ENCODE data around the gene CA10.

Gene CA10

DNA sequence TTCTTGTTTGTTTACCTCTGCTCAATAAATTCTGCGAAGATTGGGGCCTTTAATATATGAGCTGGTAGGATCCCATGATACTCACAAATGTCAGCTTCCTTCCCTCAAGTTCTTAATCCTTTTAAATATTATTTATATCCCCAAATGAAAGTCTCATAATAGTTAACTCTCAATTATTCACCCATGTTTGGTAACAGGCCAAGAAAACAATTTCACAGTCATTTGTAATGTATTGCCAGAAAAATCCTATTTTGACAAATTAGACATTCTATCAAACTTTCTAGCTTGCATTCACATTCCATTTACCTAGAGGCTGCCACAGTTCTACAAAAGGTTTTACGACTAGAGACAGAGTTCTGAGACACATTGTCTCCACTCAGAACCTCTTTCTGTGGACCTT is 457.0 kb downstream of the CA10 start:
- no peak for FAIRE-seq
- DNase-seq (ENCODE audit: insufficient read length, low spot score), result no peak

DNA sequence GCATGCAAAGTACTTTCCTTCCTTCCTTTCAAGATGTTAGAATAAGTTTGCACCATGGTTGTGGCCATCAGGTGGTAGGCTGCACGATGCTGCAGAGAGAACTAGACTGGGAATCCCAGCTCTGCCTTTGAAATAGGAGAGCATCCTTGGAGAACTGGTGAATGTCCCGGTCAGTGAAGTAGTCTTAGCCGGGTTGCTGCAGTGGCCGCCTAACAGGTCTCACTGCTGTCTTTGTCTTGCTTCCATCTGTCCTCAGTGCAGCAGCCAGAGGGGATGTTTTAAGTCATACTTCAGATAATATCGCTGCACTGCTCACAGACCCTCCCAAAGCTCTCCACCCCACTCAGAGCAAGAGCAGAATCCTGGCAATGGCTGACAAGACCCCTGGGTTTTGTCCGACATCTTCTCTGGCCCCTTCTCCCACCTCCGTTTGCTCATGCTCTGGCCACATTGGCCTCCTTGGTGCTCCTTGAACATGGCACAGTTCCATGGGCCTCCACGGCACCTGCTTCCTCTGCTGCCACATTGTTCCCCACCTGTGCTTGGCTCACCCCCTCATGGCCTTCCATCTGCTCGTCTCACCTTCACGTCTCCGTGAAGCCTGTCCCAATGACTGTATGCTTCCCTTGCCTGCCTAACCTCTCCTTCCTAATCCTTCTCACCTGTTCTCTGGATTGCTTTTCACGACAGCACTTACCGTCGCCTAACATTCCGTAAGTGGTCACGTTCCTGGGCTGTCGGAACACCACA is 458.3 kb downstream of the CA10 start:
- no peak for DNase-seq (ENCODE audit: insufficient read length, low spot score)
- no peak for FAIRE-seq

GRCh38 chr17:51699303-51699702 is 459.2 kb downstream of the CA10 start:
- DNase-seq (ENCODE audit: insufficient read length, low spot score), result no peak
- FAIRE-seq, result no peak

DNA sequence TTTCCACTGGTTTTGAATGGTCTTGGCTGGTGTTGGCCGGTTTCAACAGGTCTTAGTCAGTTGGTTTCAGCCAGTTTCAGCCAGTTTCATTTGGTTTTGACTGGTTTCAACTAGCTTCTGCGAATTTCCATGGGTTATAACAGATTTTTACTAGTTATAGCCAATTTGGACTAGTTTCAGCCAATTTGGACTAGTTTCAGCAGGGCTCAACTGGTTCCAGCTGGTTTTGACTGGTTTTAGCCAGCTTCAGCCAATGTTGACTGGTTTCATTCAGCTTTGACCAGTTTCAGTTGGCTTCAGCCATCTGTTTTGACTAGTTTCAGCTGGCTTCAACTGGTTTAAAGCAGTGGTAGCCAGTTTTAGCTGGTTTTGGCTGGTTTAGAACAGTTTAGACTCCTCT is 465.6 kb downstream of the CA10 start:
- DNase-seq (ENCODE audit: insufficient read length, low spot score) (no peak), FAIRE-seq (no peak)

DNA sequence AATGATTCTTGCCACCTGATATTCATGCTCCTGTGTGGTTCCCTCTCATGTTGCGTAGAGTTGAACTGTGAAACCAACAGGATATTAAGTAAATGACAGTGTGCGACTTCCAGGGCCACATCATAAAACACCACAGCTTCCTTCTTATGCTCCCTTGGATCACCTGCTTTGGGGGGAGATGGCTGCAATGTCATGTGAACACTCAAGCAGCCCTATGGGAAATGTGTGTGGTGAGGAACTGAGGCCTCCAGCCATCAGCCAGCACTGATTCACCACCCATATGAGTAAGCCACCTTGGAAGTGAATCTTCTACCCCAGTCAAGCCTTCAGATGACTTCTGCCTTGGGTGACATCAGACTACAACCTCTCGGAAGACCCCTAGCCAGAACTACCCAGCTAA is 470.6 kb downstream of the CA10 start:
- no peak for DNase-seq (ENCODE audit: insufficient read length, low spot score)
- no peak for FAIRE-seq

DNA sequence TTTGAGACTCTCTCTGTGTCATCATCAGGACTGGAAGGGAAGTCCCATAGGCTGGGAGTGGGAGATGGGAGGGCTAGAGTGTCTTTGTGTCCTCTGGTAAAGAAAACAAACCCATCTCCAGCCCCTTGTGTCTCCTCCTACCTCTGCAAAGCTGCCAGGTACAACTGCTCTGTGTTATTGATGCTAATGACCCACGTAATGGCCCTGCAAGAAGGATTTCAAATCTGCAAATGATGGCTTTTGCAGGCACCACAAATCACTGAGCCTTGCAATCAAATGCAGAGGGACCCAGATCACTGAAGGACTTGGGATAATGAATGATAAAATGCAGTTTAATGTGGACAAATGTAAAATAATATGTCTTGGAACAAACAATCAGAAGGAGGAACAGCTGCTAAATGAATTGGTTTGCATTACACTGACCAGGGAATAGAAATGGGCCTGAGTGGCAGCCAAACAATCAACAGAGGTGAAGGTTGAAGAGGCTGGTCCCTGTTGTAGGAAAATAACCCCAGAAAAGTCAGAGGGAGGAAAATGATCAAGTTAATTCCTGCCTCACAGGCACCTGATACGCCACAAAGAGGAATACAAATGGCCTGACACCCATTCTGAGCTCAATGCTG is 473.1 kb downstream of the CA10 start:
- FAIRE-seq (no peak), DNase-seq (ENCODE audit: insufficient read length, low spot score) (no peak)

GRCh38 chr17:51684214-51684613 is 474.3 kb downstream of the CA10 start:
- no peak for FAIRE-seq
- DNase-seq (ENCODE audit: insufficient read length, low spot score), result no peak

GRCh38 chr17:51683291-51683690 is 475.2 kb downstream of the CA10 start:
- DNase-seq (ENCODE audit: insufficient read length, low spot score), result no peak
- no peak for FAIRE-seq

GRCh38 chr17:51682115-51682514 is 476.4 kb downstream of the CA10 start:
- no peak for DNase-seq (ENCODE audit: insufficient read length, low spot score)
- FAIRE-seq, result no peak

DNA sequence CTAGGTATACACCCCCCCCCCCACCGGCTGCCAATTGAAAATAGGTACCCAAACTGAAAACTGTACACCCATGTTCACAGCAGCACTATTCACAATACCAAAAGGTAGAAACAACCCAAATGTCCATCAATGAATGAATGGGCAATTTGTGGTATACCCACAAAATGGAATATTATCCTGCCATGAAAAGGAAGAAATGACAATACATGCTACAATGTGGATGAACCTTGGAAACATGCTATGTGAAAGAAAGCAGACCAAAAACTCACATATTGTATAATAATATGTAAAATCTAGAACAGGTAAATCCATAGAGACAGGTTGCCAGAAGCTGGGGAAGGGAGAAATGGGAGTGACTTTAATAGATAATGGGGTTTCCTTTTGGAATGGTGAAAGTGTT is 480.6 kb downstream of the CA10 start:
- FAIRE-seq, result no peak

GRCh38 chr17:51676691-51677487 is 481.6 kb downstream of the CA10 start:
- peak; percentile 69 for FAIRE-seq

More for the DNA sequence above, 480.6 kb downstream of the CA10 start:
- DNase-seq (ENCODE audit: insufficient read length, low spot score), result no peak

GRCh38 chr17:51674579-51675255 is 483.8 kb downstream of the CA10 start:
- no peak for FAIRE-seq
- no peak for DNase-seq (ENCODE audit: insufficient read length, low spot score)

More at GRCh38 chr17:51676691-51677487, 481.6 kb downstream of the CA10 start:
- no peak for DNase-seq (ENCODE audit: insufficient read length, low spot score)

GRCh38 chr17:51673070-51673469 is 485.4 kb downstream of the CA10 start:
- DNase-seq (ENCODE audit: insufficient read length, low spot score) (no peak), FAIRE-seq (no peak)

- DNase-seq (ENCODE audit: insufficient read length, low spot score), result no peak
Observed at GRCh38 chr17:51672065-51672464, 486.4 kb downstream of the CA10 start.

GRCh38 chr17:51670899-51671298 is 487.6 kb downstream of the CA10 start:
- FAIRE-seq, result no peak

More at GRCh38 chr17:51672065-51672464, 486.4 kb downstream of the CA10 start:
- peak; percentile 62 for FAIRE-seq

GRCh38 chr17:51668963-51669246 is 489.6 kb downstream of the CA10 start:
- FAIRE-seq (no peak), DNase-seq (ENCODE audit: insufficient read length, low spot score) (no peak)

More at GRCh38 chr17:51670899-51671298, 487.6 kb downstream of the CA10 start:
- no peak for DNase-seq (ENCODE audit: insufficient read length, low spot score)

- FAIRE-seq (no peak), DNase-seq (ENCODE audit: insufficient read length, low spot score) (no peak)
Observed at GRCh38 chr17:51668155-51668962, 490.2 kb downstream of the CA10 start.

DNA sequence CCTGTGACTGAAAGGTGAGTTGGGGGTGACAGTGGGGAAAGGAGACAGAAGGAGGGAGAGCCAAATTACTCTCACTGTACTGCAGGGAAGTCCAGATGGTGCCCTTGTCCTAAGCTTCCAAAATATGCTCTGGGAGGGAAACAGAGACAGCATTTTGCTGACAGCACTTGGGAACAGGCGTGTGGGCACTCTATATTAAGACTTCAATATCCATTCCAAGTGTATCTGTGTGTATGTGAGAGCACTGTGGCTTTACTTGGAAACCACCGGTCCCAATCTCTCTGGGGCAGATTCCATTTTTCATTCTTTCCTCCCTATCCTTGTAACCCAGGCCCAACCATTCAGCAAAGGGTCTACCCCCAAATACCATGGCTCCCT is 490.8 kb downstream of the CA10 start:
- DNase-seq (ENCODE audit: insufficient read length, low spot score), result no peak

GRCh38 chr17:51666971-51667705 is 491.4 kb downstream of the CA10 start:
- no peak for FAIRE-seq

More for the DNA sequence above, 490.8 kb downstream of the CA10 start:
- no peak for FAIRE-seq

More at GRCh38 chr17:51666971-51667705, 491.4 kb downstream of the CA10 start:
- no peak for DNase-seq (ENCODE audit: insufficient read length, low spot score)

All from HTR-8/SVneo (cell line).